ENCODE measurements around the gene FAR1.

The FAR1 gene

DNA sequence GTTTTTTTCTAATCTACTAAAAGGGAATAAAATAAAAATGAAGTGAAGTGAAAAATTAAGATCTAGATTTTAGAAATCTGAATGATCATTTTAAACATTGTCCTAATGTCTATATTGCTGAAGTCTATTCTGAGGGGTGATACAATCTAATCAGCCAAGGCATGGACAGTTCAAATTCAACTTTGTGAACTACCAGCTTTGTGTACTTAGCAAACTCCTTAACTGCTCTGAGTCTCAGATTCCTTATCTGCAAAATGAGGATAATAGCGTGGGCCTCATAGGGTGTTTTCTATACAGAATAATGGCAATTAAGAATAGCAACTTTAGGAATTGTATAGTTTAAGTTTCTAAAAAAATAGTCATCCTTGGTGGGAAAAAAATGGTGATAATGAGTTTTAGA lies 31.4 kb downstream of the FAR1 start:
- TF ChIP-seq, protein P1, sequence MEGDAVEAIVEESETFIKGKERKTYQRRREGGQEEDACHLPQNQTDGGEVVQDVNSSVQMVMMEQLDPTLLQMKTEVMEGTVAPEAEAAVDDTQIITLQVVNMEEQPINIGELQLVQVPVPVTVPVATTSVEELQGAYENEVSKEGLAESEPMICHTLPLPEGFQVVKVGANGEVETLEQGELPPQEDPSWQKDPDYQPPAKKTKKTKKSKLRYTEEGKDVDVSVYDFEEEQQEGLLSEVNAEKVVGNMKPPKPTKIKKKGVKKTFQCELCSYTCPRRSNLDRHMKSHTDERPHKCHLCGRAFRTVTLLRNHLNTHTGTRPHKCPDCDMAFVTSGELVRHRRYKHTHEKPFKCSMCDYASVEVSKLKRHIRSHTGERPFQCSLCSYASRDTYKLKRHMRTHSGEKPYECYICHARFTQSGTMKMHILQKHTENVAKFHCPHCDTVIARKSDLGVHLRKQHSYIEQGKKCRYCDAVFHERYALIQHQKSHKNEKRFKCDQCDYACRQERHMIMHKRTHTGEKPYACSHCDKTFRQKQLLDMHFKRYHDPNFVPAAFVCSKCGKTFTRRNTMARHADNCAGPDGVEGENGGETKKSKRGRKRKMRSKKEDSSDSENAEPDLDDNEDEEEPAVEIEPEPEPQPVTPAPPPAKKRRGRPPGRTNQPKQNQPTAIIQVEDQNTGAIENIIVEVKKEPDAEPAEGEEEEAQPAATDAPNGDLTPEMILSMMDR (IDR thresholded peaks at IDR 0.05; ENCODE audit: low read depth, low read length, missing control alignments): no peak
- no peak overlapping the region for H3K4me3 ChIP-seq (replicated peaks; ENCODE audit: low read depth, low read length)
- DNase-seq (ENCODE audit: extremely low read depth, low read depth): no peak

DNA sequence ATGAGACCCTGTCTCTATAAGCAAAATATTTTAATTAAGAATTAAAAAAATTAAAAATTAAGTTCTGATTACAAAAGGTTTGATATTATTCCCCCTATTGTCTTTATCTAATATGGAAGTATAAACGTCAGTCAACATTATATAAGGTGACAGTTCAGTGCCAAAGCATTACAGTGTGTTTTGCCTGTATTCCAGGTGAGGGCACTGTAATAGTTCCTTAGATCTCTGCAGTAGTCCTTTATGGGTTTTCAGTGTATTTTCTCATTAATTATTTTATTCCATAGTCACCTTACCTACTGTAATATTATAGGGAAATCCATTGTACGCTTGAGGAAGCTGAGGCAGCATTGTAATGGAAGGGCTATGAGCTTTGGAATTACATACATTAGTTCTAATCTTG lies 33.0 kb downstream of the FAR1 start:
- TF ChIP-seq, protein P1 (IDR thresholded peaks at IDR 0.05; ENCODE audit: low read depth, low read length, missing control alignments): no peak
- DNase-seq (ENCODE audit: extremely low read depth, low read depth): no peak

DNA sequence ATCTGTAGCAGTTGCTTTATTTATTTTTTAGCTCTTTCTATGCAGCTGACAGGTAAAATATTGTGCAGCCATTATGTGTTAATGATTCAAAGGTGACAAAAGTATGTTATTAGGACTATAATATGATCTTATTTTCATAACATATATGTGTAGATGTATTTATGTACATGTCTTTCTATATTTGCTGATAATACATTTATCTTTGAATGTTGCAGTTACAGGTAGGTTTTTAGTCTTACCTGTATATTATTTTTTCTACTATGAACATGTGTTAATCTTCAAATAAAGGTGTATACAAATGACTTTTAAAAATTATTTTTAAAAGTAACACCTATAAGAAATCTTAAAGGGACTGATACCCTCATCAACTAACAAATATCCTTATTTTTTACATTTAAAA lies 33.6 kb downstream of the FAR1 start:
- H3K4me3 ChIP-seq (replicated peaks; ENCODE audit: low read depth, low read length): no peak overlapping the region
- TF ChIP-seq, protein P1 (IDR thresholded peaks at IDR 0.05; ENCODE audit: low read depth, low read length, missing control alignments): no peak
- no peak for DNase-seq (ENCODE audit: extremely low read depth, low read depth)

More for the DNA sequence above, 33.0 kb downstream of the FAR1 start:
- H3K4me3 ChIP-seq (replicated peaks; ENCODE audit: low read depth, low read length): no peak overlapping the region

DNA sequence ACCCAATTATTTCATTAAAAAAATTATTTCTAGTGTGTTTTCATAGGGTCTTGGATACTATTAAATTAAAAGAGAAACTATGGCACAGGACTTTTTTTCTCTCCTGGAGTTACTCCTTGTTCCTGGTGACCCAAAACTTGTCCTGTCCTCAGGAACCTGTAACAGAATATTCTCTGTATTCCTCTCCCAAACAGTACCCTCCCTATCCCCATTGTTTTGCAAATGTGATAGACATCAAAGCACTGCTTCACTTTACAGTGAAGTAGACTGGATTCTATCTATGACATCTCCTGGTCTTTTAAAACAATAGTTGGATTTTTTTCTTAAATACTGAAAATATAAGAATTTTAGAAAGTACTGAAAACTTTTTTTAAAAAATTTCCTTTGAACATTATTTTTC lies 37.2 kb downstream of the FAR1 start:
- H3K4me3 ChIP-seq (replicated peaks; ENCODE audit: low read depth, low read length): no peak overlapping the region
- TF ChIP-seq, protein P1 (IDR thresholded peaks at IDR 0.05; ENCODE audit: low read depth, low read length, missing control alignments): no peak
- DNase-seq (ENCODE audit: extremely low read depth, low read depth): no peak

DNA sequence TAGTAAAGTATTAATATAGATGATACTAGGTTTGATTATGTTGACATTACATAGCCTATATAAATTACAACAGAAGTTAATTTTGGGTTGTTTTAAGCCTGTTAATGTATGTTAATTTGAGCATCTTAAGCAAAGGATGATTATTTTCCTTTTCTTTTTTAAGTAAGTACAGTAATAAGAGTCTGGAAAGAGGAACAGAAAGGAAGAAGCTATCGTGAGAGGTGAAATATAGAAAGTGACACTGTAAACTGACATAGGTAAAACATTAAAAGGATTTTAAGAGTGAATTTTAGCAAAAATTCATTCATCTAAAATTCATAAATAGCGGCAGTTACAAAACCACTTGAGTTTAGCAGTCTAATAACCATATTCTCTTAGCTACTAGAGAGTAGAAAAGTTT lies 45.5 kb downstream of the FAR1 start:
- no peak for DNase-seq (ENCODE audit: extremely low read depth, low read depth)
- H3K4me3 ChIP-seq (replicated peaks; ENCODE audit: low read depth, low read length): no peak overlapping the region
- TF ChIP-seq, protein P1 (IDR thresholded peaks at IDR 0.05; ENCODE audit: low read depth, low read length, missing control alignments): no peak

DNA sequence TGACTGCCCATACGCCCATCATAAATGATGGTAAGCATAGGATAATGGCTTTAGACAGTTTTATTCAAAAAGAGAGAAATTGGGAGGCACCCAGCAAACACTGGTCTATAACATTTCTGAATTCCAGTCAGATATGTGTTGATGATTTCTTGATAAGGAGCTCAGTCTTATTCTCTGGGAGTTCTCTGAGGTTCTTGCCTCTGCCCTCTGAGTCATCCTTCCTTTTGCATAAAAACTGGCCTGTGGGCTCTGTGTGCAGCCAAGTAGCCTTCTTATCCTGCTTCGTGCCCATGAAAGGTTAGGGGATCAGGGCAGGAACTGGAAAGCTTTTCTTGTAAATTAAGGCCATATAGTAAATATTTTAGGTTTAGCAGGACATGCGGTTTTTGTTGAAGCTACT lies 48.9 kb downstream of the FAR1 start:
- TF ChIP-seq, protein P1 (IDR thresholded peaks at IDR 0.05; ENCODE audit: low read depth, low read length, missing control alignments): no peak
- H3K4me3 ChIP-seq (replicated peaks; ENCODE audit: low read depth, low read length): no peak overlapping the region
- peak; percentile 39 for DNase-seq (ENCODE audit: extremely low read depth, low read depth)

DNA sequence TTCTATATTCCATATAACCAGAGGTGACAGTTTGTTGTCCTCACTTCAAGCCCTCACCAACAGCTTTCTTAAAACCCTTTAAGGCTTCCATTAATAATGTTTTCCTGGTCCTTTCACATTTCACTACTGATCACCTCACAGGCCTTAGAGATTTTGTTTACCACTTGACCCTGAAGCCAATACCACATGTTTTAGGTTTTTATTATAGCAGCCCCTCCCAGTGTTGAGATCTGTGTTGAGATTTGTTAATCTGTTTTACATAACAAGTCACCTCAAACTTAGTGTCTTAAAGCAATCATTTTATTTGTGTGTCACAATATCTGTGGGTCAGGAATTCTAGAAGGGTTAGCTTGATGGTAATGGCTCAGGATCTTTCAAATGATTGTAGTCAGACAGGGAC lies 49.9 kb downstream of the FAR1 start:
- DNase-seq (ENCODE audit: extremely low read depth, low read depth): no peak
- no peak overlapping the region for H3K4me3 ChIP-seq (replicated peaks; ENCODE audit: low read depth, low read length)
- TF ChIP-seq, protein P1 (IDR thresholded peaks at IDR 0.05; ENCODE audit: low read depth, low read length, missing control alignments): no peak
